ENCODE measurements around the gene RCOR1.

RCOR1 gene

GRCh38 chr14:102769049-102769327 lies 176.5 kb downstream of the RCOR1 start:
- no peak overlapping the region for H3K27ac ChIP-seq
- TF ChIP-seq ZFX (IDR thresholded peaks at IDR 0.05; ENCODE audit: borderline replicate concordance) (no peak), CTCF (IDR thresholded peaks at IDR 0.05) (no peak)

GRCh38 chr14:102770147-102771123 lies 178.0 kb downstream of the RCOR1 start:
- no peak overlapping the region for H3K27ac ChIP-seq
- no peak for TF ChIP-seq ZFX (IDR thresholded peaks at IDR 0.05; ENCODE audit: borderline replicate concordance)
- TF ChIP-seq CTCF (IDR thresholded peaks at IDR 0.05) = no peak

- TF ChIP-seq ZFX (IDR thresholded peaks at IDR 0.05; ENCODE audit: borderline replicate concordance) (no peak), CTCF (IDR thresholded peaks at IDR 0.05) (no peak)
- no peak overlapping the region for H3K27ac ChIP-seq
These were observed 178.7 kb downstream of the RCOR1 start for GRCh38 chr14:102771144-102771543.

- TF ChIP-seq ZFX (IDR thresholded peaks at IDR 0.05; ENCODE audit: borderline replicate concordance) (no peak), CTCF (IDR thresholded peaks at IDR 0.05) (peak; percentile 41; the same call in 1 of the 2 replicates)
- H3K27ac ChIP-seq = no peak overlapping the region
These were observed 180.5 kb downstream of the RCOR1 start for GRCh38 chr14:102772781-102773570.

GRCh38 chr14:102774391-102775153 lies 182.1 kb downstream of the RCOR1 start:
- no peak for TF ChIP-seq ZFX (IDR thresholded peaks at IDR 0.05; ENCODE audit: borderline replicate concordance)
- TF ChIP-seq CTCF (IDR thresholded peaks at IDR 0.05) = peak; percentile 81
- no peak overlapping the region for H3K27ac ChIP-seq

GRCh38 chr14:102775855-102776760 lies 183.7 kb downstream of the RCOR1 start:
- H3K27ac ChIP-seq = peak overlapping the region; percentile 53
- TF ChIP-seq ZFX (IDR thresholded peaks at IDR 0.05; ENCODE audit: borderline replicate concordance) = no peak
- no peak for TF ChIP-seq CTCF (IDR thresholded peaks at IDR 0.05)
